Motor neuron (in vitro differentiated cells): Measurements from ENCODE around the gene RNF13. TPM values are rescaled to one million over a fixed set of nuclear protein-coding genes. Genes with fewer than 3 reads are reported as not detected.
A peak's percentile ranks its signal among the peaks of the same experiment; 100 is the strongest.
"Not testable (repeated sequence)": the region's sequence is repeated elsewhere in the genome, so short reads cannot be mapped to it uniquely, and the experiment has no call there.

Experiments
- ATAC-seq, 8 experiments: fragments of 200-7000 bp; cut with Tn5 transposase; replicated peaks in 6 of 8; 2 replicates each; pipeline ENCODE4 v1.8.0; 2021; ENCODE audit warnings: mild to moderate bottlenecking in 8 of 8, moderate library complexity in 8 of 8
- H3K27ac ChIP-seq, 2 donors: fragments of 250-450 bp; sonication (Bioruptor Pico); 2 replicates each; pipeline ENCODE4 v1.9.0; 2021; ENCODE audit warnings: antibody characterized with exemption in 2 of 2, mild to moderate bottlenecking in 2 of 2, moderate library complexity in 1 of 2
- H3K4me1 ChIP-seq, 2 donors: fragments of 250-450 bp; sonication (Bioruptor Pico); replicated peaks in 1 of 2; 2 replicates each; pipeline ENCODE4 v1.6.1; 2021; ENCODE audit warnings: antibody characterized with exemption in 2 of 2, mild to moderate bottlenecking in 2 of 2, moderate library complexity in 1 of 2
- H3K4me3 ChIP-seq, 5 donors: fragments of 250-450 bp; sonication (Bioruptor Pico); 2 replicates each; pipeline ENCODE4 v1.9.0; 2021; ENCODE audit warnings: antibody characterized with exemption in 5 of 5, mild to moderate bottlenecking in 5 of 5, moderate library complexity in 4 of 5
- WGBS, 10 experiments: fragments of 450-650 bp; shearing (Covaris generic); methylation state at CpG; one replicate each; pipeline ENCODE4 v1.0.0; 2022; 5-methylcytosine and 5-hydroxymethylcytosine counted together
- in situ Hi-C, 9 experiments: fragments of 400-800 bp; cut with MboI; loops; one replicate each; pipeline ENCODE4 v1.15.0; 2021; ENCODE audit warnings: low sequenced_read_pairs in 9 of 9, low pct_unique_long_range_greater_than_20kb in 2 of 9; ENCODE audit not compliant: unreplicated experiment in 9 of 9
- total RNA-seq, 8 experiments: library from RNA; unstranded; fragments of 300-600 nt; gene quantifications; 2 replicates each; pipeline versions ENCODE4 v1.2.3 to v1.2.4, GENCODE V29; 2022

RNF13 gene
- total RNA-seq, 8 experiments from 2014 or later = 22.5 to 112 (median 36.7) TPM

- no peak overlapping the region for H3K27ac ChIP-seq
- H3K4me3 ChIP-seq = no peak overlapping the region
- ATAC-seq = no peak
- in situ Hi-C loops = no loop called here
- H3K4me1 ChIP-seq = no peaks in the 10 kb centered on the region
Observed at GRCh38 chr3:149933858-149934257, 120.8 kb downstream of the RNF13 start.

GRCh38 chr3:149934524-149934923, 121.5 kb downstream of the RNF13 start:
- ATAC-seq = peak in 3 of 8 experiments; percentile 11 to 96 (median 91)
- in situ Hi-C loops = no loop called here

GRCh38 chr3:149936812-149937230, 123.8 kb downstream of the RNF13 start:
- ATAC-seq = peak in 3 of 8 experiments; percentile 61 to 72 (median 72)
- in situ Hi-C loops = no loop called here
- 8 to 100% (median 35%) methylated on average over 1 to 6 of the region's 7 CpGs; no CpG with 5 or more reads in 1 of the 10 experiments for WGBS, 10 experiments
- Histone ChIP-seq H3K27ac (no peak overlapping the region), H3K4me1 (no peaks in the 10 kb centered on the region), H3K4me3 (no peak overlapping the region)

More at GRCh38 chr3:149934524-149934923, 121.5 kb downstream of the RNF13 start:
- no peaks in the 10 kb centered on the region for H3K4me1 ChIP-seq
- H3K4me3 ChIP-seq = no peak overlapping the region
- H3K27ac ChIP-seq = no peak overlapping the region

GRCh38 chr3:149938392-149939055, 125.5 kb downstream of the RNF13 start:
- H3K4me1 ChIP-seq, in situ Hi-C loops: not testable (repeated sequence)

GRCh38 chr3:149941186-149941585, 128.2 kb downstream of the RNF13 start:
- WGBS, 10 experiments = 75 to 100% (median 95%) methylated on average over 1 to 2 of the region's 2 CpGs
- H3K27ac ChIP-seq = no peak overlapping the region
- no peak for ATAC-seq
- no peak overlapping the region for H3K4me3 ChIP-seq
- in situ Hi-C loops = no loop called here
- H3K4me1 ChIP-seq = no peaks in the 10 kb centered on the region

More at GRCh38 chr3:149938392-149939055, 125.5 kb downstream of the RNF13 start:
- H3K27ac ChIP-seq, ATAC-seq, H3K4me3 ChIP-seq: not testable (repeated sequence)
- 63 to 100% (median 89%) methylated on average over 1 to 3 of the region's 3 CpGs for WGBS, 10 experiments

GRCh38 chr3:149941946-149942345, 128.9 kb downstream of the RNF13 start:
- in situ Hi-C loops = no loop called here
- ATAC-seq = no peak
- Histone ChIP-seq H3K4me3 (no peak overlapping the region), H3K4me1 (no peaks in the 10 kb centered on the region), H3K27ac (no peak overlapping the region)
- WGBS, 10 experiments = 53 to 100% (median 100%) methylated on average over 1 of the region's 1 CpG; no CpG with 5 or more reads in 1 of the 10 experiments

- Histone ChIP-seq H3K27ac (no peak overlapping the region), H3K4me1 (no peaks in the 10 kb centered on the region), H3K4me3 (no peak overlapping the region)
- in situ Hi-C loops = no loop called here
- no peak for ATAC-seq
Observed at GRCh38 chr3:149942409-149942808, 129.4 kb downstream of the RNF13 start.

GRCh38 chr3:149943966-149944365, 131.0 kb downstream of the RNF13 start:
- H3K27ac ChIP-seq, in situ Hi-C loops, H3K4me3 ChIP-seq, ATAC-seq, H3K4me1 ChIP-seq: not testable (repeated sequence)
- WGBS, 10 experiments = 100% methylated on average over 2 of the region's 3 CpGs; no CpG with 5 or more reads in 8 of the 10 experiments

- no peaks in the 10 kb centered on the region for H3K4me1 ChIP-seq
- WGBS, 10 experiments = 91 to 100% (median 99%) methylated on average over 1 to 7 of the region's 7 CpGs
- no peak overlapping the region for H3K27ac ChIP-seq
- H3K4me3 ChIP-seq = no peak overlapping the region
- in situ Hi-C loops = no loop called here
- no peak for ATAC-seq
Observed at GRCh38 chr3:149947231-149947630, 134.2 kb downstream of the RNF13 start.

GRCh38 chr3:149949181-149949580, 136.2 kb downstream of the RNF13 start:
- in situ Hi-C loops = no loop called here
- H3K4me1 ChIP-seq = no peaks in the 10 kb centered on the region
- no peak overlapping the region for H3K4me3 ChIP-seq
- 88 to 100% (median 100%) methylated on average over 1 to 2 of the region's 2 CpGs for WGBS, 10 experiments
- no peak overlapping the region for H3K27ac ChIP-seq
- no peak for ATAC-seq

- H3K27ac ChIP-seq = no peak overlapping the region
- ATAC-seq = no peak
- WGBS, 10 experiments = 10 to 100% (median 85%) methylated on average over 1 of the region's 1 CpG
- no peaks in the 10 kb centered on the region for H3K4me1 ChIP-seq
- H3K4me3 ChIP-seq = no peak overlapping the region
- in situ Hi-C loops = loop anchor here in 7 of 9 experiments (25.0 kb wide), 2 partner anchors 232 to 532 kb away; no protein-coding TSS in a partner anchor
Observed at GRCh38 chr3:149954812-149955211, 141.8 kb downstream of the RNF13 start.

- WGBS, 10 experiments = 40 to 100% (median 66%) methylated on average over 1 to 2 of the region's 2 CpGs
- no peak overlapping the region for H3K4me3 ChIP-seq
- ATAC-seq = peak in 2 of 8 experiments; percentile 15 to 17
- in situ Hi-C loops = loop anchor here in 7 of 9 experiments (25.0 kb wide), 2 partner anchors 232 to 532 kb away; no protein-coding TSS in a partner anchor
- no peak overlapping the region for H3K27ac ChIP-seq
- no peaks in the 10 kb centered on the region for H3K4me1 ChIP-seq
Observed at GRCh38 chr3:149955449-149955848, 142.4 kb downstream of the RNF13 start.

- Histone ChIP-seq H3K4me1 (no peaks in the 10 kb centered on the region), H3K27ac (no peak overlapping the region), H3K4me3 (no peak overlapping the region)
- no peak for ATAC-seq
- in situ Hi-C loops = loop anchor here in 7 of 9 experiments (25.0 kb wide), 2 partner anchors 230 to 530 kb away; no protein-coding TSS in a partner anchor
- WGBS, 10 experiments = 65 to 100% (median 100%) methylated on average over 1 to 3 of the region's 3 CpGs
Observed at GRCh38 chr3:149957361-149958125, 144.5 kb downstream of the RNF13 start.
